Activated T-cell treated with anti-CD3 and anti-CD28 coated beads for 48 hours (primary cell): ENCODE data around the gene CD101.

Source experiments
- DNase-seq: peaks from one replicate; pipeline ENCODE4 v3.0.0-alpha.2; 2020; ENCODE audit warnings: low read depth

The CD101 gene

DNA sequence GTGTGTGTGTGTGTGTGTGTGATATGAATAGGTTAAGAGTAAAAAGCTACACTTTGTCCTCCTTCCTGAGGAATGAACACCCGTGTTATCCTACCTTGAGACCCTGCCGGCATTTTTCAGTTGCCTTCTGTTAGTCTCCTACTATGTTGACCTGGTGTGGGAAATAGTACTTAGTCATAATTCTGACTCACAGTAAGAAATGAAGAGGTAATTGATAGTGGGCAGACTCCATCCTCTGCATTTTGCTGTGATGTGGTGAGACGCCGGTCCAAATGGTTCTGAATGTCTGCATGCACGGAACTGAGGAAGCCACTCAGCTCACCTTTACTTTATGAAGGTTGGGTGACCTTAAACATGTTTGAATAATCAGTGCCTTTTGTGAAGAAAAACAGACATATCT lies 12.6 kb downstream of the CD101 start:
- no peak for DNase-seq

DNA sequence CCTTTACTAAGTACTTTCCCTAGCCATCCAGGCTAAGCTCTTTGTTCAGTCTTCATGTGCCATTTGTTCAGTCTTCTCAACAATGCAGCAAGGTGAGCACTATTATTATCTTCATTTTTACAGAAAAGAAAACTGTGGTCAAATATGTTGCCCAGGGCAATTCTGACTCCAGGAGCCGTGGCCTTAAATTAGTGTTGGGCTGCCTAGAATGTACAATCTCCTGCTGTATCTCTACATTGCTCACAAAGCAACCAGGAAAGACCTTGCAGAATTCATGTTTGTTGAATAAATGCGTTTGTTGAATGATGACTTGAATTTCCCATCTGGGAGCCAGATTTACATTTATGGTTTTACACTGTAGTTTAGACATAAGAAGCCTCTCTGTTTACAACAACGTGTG lies 14.2 kb downstream of the CD101 start:
- no peak for DNase-seq

- DNase-seq, result no peak
Measured at GRCh38 chr1:117017062-117017461, 15.5 kb downstream of the CD101 start.

DNA sequence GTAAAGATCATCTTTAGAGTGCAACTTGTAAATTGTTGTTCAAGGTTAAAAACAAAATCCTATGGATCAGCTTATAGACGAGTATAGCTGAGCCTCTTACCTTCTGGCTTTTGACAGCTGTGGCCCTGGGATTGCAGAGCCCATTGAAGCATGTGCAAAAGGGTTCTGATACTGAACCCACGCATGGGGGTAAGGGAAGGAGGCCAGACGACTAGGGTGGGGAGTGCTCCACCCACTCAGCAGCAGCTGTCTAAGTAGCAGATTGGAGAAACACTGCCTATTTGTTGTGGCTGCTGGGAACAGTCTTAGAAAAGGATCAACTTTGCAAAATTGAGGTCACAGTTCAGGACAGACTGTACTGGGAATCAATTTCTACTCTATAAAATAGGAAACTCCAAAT lies 16.1 kb downstream of the CD101 start:
- DNase-seq, result no peak

DNA sequence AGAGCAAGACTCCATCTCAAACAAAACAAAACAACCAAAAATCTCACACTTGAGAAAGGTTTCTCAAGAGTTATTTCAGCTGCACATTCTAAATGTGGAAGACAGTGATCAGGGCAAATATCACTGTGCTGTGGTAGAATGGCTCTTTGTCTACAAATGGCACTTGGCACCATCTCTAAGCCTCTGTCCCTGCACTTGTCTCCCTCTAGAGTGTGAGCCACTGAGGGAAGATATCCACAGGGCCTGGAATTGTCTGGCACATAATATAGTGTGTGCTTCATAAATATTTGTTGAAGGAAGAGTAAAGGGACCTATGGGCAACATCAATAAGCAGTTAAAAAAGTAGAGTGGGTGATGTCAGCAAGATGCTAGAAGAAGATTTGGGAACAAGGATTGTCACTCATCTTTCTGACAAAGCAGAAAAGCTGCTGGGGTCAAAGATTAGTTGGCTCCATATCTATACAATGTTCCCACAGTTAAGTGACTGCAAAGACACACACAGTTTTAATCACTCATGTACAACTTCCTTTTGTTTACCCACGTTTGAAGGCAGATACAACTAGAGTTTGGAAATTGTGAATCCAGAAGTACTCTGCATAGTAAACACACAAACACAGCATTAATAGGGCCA lies 19.1 kb downstream of the CD101 start:
- no peak for DNase-seq

DNA sequence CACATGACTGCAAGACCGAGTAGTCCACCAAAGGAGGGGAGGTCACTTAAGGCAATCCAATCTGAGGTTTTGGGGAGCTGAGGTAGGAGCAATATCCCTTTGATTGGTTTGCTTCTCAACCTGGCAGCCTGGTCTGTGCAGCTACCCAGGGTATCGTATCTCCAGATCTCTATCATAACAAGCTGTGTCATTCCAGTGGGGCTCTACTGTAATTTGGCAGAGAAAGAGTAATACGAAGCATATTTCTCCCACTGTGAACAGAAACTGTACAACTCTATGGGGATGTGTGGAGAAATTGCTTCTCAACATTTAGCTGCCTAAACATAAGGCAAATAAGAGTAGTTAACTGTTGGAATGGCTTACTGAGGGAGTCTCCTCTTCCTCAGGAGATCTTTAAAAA lies 20.6 kb downstream of the CD101 start:
- no peak for DNase-seq

- no peak for DNase-seq
Measured at GRCh38 chr1:117025568-117025967, 24.0 kb downstream of the CD101 start.

DNA sequence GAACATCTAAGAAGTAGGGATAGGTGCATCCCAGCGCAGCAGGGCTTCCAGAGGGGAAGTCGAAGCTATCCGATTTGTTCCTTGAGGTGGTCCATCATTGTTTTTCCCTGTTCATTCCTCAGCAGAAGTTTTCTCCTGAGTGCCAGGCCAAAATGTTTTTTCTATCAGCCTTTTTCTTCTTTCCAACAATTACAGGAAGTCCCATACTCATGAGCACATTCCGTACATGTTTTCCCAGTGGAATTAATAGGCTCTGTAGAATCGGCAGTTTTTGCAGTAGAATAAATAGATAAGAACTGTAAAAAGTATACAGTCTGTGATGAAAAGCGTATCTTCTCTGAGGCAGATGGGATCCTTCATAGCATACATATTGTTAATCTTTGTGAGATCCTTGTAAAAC lies 24.8 kb downstream of the CD101 start:
- no peak for DNase-seq

DNA sequence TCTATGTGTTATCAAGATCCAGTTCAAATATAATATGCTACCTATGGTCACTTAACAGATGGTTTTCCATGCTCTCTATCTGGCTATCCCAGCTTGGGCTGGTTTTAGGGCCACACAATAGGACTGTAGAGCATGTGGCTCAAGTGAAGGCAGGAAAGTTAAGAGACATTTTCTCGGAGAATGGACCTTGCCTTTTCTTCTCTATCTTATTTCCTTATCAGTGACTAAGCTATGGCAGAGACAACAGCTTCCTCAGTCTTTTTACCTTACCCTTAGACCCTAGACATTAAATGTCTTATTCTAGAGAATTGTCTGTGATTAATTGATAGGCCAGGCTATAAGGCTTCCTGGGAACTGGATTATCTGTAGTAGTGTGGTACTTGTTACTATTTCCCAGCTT lies 28.1 kb downstream of the CD101 start:
- DNase-seq, result no peak

GRCh38 chr1:117030271-117030877 lies 28.8 kb downstream of the CD101 start:
- no peak for DNase-seq

GRCh38 chr1:117032266-117032665 lies 30.7 kb downstream of the CD101 start:
- no peak for DNase-seq

GRCh38 chr1:117032681-117033539 lies 31.4 kb downstream of the CD101 start:
- no peak for DNase-seq

DNA sequence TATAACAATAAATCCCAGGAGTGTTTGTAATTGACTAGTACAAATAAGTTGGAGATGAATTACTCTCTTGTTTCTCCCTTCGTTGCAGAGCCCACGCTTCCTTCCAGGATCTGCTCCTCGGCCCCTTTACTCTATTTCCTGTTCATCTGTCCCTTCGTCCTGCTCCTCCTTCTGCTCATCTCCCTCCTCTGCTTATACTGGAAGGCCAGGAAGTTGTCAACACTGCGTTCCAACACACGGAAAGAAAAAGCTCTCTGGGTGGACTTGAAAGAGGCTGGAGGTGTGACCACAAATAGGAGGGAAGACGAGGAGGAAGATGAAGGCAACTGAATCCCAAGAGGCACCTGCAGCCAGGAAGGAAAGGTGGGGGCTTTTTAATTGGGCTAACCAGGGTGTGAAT lies 32.2 kb downstream of the CD101 start:
- DNase-seq, result no peak

GRCh38 chr1:117034791-117035290 lies 33.3 kb downstream of the CD101 start:
- no peak for DNase-seq

DNA sequence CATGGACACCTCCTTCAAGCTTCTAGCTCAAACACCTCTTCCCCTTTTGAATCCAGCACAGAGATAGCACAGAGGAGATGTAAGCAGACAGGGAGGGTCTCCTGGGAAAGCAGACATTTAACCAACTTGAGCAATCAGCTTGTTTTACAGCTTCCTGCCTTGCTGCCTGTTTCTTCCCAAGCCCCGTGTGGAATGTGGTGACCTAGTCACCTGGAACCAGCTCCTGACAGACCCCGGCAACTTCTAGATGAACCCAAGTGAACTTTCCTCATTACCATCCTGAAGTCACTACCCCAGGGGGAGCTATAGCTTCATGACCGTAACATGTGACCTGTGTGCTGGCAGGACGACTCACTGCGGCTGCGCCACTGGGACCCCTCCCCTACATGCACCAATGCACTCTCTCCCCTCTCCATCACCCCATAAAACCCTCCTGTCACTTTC lies 34.5 kb downstream of the CD101 start:
- no peak for DNase-seq

- DNase-seq, result no peak
Measured at GRCh38 chr1:117037802-117038201, 36.2 kb downstream of the CD101 start.

GRCh38 chr1:117038236-117038635 lies 36.7 kb downstream of the CD101 start:
- DNase-seq, result no peak

GRCh38 chr1:117044217-117044616 lies 42.7 kb downstream of the CD101 start:
- DNase-seq, result no peak

DNA sequence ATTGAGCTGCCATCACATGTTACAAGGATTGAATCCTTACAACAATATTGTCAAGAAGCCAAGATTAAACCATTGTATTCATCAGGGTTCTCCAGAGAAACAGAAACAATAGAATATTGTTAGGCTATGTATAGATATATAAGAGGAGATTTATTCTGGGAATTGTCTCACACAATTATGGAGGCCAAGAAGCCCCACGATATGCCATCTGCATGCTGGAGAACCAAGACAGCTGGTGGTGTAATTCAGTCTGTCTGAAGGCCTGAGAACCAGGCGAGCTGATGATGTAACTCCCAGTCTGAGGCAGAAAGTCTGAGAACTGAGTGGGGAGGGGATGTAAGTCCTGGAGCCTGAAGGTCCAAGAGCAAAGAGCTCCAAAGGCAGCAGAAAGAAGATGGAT lies 44.1 kb downstream of the CD101 start:
- DNase-seq, result no peak

DNA sequence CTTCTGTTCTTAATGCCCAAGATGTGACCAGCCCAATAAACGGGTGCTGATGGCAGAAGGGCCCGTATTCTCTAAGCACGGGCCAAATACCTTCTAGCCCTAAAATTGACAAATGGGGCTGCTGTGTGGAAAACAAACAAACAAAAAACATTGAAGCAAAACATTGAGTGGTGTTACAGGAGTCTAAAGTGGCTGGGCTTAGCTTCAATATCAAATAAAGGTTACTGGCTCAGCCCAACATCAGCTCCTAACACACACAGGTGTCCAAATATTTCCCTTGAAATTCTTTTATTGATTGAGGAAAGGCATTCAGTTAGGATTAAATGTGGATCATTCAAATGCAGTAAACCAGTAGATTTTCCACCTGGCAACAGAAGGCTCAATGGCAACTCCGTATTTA lies 45.2 kb downstream of the CD101 start:
- no peak for DNase-seq

DNA sequence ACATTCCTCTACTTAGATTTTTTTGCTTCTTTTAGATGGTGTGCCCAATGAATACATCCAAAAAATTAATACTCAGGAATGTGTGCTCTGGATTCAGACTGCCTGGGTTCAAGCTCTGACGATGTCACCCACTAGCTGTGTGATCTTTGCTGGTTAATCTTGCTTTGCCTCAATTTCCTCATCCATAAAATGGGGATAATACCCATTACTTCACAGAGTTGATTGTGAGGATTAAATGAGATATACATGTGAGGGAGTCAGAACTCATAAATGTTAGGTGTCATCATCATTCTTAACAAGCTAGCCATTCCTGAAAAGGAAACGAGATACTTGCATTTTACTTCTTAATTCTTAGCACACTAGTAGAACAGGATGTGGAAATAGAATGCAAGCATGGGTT lies 45.7 kb downstream of the CD101 start:
- DNase-seq, result no peak

GRCh38 chr1:117049857-117050256 lies 48.3 kb downstream of the CD101 start:
- DNase-seq, result no peak
